ENCODE measurements around the gene C19orf25.
"Not testable (repeated sequence)": the region's sequence is repeated elsewhere in the genome, so short reads cannot be mapped to it uniquely, and the experiment has no call there.

C19orf25 gene

GRCh38 chr19:1511318-1512317, 32.6 kb upstream of the C19orf25 start:
- no peak for DNase-seq

DNA sequence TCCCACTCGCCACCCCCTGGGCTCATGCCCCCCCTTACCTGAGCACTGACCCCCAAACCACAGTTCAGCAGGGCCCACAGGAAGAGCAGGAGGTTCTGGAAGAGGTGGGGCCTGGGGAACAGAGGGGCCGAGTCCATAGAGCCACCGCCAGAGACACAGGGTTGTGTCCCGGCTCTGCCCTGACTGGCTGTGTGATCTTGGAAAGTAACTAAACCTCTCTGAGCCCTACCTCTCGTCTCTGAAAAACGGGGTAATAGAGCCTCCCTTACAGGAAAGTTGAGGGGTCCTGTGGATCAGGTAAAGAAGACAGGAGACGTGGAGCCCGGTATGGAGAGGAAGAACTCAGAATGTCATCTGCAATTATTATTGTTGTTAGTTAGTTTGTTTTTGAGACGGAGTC, 31.8 kb upstream of the C19orf25 start:
- no peak for DNase-seq

DNA sequence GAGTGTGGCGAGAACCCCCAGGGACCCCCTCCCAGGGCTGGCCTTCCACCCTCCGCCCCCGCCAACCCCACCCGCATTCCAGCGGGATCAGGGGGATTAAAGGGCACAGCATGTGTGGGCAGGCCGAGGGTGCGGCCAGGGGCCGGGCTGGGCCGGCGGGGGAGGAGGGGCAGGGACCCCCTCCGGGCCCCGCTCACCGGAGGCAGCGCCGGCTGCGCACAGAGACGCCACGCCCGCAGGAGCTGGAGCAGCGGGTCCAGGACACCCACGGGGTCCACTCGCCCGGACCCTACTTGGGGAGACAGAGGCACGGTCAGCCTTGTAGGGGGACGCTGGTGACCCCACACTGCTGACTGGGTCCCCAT, 31.4 kb upstream of the C19orf25 start:
- DNase-seq = no peak

DNA sequence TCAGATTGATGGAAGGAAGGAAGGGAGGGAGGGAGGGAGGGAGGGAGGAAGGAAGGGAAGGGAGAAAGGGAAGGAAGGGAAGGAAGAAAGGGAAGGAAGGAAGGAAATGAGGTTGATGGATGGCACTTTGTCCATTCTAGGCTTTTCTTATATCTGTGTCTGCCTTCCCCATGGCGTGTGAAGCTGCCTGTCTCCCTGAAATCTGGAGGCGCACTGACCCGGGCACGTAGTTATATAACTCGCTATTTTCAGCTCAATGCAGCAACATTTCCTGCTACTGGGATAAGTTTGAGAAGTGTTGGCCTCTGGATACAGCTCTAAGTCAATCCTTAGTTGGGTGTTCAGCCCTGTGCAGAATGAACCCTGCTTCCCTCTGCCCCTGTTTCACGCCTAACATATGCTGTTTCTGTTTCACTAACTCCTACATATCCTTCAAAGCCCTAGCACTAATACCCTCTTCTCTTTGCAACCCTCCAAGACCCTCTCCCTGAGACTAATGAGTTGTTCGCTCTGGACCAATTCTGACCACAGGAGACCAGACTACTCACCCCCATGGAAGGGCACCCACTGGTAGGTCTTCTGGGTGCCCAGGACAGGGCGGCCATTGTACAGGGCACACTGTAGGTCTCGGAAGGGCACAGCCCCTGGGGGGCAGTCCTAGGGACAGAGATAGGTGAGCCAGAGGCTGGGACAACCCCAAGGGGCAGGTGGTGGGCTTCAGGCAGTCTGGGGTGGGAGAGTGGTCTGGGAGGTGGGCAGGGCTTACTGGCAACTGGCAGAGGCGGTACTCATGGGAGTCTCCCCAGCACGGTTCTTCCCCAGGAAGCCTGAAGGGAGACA, 30.8 kb upstream of the C19orf25 start:
- no peak for DNase-seq

- DNase-seq = no peak
These were observed 29.5 kb upstream of the C19orf25 start for GRCh38 chr19:1508507-1508856.

DNA sequence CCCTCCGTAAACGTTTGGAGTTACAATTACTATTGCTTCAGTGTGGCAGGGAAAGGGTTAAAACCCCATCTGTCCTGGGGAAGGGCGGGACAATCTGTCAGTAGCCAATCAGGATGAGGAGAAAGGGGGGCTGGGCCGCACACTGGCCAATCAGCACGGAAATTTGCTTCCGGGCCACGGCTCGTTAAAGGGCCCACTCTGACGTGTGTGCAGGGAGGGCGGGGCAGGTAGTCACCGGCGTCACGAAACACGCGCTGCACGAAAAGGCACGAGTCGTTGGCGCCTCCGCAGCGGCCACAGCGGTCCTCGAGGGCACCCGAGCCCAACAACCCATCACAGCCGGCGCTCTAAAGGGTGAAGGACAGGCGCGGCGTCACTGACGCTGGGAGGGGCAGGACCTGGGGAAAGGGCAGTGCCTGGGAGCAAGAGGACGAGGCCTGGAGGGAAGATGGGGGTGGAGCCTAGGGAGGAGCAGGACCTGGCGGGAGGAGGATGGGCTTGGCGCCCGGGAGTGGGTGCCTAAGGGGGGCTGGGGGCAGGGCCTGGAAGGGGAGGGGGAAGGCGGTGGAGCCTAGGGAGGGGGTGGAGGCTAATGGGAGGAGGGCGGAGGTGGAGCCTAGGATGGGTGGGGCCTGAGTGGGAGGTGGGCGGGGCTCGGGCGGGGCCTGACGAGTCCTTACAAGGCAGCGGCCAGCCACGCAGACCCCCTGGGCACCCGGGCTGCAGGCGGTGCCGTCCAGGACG, 28.9 kb upstream of the C19orf25 start:
- DNase-seq = peak; percentile 89 to 93

DNA sequence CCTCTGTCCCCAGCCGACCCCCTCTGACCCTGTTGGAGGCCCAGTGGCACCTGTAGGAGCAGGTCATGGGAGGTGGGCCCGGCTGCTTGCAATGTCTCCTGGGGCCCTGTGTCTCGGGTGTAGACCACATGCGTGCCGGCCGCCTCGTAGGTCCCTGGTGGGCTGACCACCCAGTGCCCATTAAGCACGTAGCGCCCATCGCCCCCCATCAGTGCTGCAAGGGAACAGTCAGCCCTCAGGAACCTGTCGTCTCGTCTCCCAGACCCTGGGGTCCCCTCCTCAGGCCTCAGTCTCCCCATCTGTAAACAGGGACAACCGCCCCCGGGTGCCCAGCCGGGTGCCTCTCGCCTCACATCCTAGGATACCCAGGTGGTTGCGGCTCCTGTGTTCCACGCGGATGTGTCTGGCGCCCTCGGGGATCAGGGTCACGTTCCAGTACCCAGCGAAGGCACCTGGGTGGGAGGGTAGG, 28.2 kb upstream of the C19orf25 start:
- DNase-seq = no peak

- DNase-seq = no peak
These were observed 27.2 kb upstream of the C19orf25 start for GRCh38 chr19:1505991-1506881.

DNA sequence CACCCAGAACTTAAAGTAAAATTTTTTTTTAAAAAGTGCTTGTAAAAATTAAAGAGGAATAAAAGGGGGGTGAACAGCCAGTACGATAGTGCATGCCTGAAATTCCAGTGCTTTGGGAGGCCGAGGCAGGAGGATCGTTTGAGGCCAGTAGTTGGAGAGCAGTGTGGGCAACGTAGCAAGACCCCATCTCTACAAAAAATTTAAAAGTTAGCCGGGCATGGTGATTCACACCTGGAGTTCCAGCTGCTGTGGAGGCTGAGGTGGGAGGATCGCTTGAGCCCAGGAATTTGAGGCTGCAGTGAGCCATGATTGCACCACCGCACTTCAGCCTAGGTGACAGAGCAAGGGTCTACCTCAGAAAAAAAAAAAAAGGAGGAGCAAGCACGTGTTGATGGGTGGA, 26.0 kb upstream of the C19orf25 start:
- DNase-seq = no peak

GRCh38 chr19:1503925-1504773, 25.1 kb upstream of the C19orf25 start:
- no peak for DNase-seq

DNA sequence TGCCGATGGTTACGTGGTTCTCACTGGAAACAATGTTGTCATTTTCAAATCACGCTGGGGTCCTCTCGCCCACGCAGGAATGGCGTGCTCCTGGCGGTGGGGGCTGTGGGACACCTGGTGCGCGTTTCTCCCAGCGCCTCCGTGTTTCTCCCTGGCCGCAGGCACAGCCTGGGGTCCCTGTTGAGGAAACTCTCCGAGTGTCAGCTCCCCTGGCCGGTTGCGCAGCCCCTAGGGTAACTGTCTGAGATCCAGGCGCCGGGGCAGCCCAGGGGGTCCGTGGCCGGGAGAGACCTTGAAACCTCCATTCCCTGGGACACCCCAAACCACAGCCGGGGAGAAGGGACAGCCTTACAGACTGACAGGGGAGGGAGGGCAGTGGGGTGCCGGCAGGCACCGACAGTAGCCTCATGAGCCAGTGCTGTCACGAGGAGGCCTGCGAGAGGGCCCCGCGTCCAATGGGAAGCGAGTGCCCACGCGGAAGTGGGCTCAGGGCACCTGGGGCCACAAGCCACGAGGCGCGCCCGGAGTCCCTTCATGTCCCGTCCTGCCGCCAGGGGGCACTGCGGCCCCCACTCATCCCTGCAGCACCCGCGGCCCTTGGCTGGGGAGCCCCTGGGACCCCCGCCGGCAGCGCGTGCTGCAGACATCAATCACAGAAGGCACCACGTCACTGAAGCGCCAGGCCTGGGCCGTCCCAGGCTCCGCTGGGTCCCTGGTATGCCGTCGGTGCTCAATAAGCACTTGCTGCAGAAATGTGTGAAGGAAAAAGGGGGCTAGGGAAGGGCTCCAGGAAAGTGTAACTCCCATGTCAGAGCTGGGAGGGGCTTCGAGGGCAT, 24.3 kb upstream of the C19orf25 start:
- DNase-seq = peak; percentile 78 to 82

DNA sequence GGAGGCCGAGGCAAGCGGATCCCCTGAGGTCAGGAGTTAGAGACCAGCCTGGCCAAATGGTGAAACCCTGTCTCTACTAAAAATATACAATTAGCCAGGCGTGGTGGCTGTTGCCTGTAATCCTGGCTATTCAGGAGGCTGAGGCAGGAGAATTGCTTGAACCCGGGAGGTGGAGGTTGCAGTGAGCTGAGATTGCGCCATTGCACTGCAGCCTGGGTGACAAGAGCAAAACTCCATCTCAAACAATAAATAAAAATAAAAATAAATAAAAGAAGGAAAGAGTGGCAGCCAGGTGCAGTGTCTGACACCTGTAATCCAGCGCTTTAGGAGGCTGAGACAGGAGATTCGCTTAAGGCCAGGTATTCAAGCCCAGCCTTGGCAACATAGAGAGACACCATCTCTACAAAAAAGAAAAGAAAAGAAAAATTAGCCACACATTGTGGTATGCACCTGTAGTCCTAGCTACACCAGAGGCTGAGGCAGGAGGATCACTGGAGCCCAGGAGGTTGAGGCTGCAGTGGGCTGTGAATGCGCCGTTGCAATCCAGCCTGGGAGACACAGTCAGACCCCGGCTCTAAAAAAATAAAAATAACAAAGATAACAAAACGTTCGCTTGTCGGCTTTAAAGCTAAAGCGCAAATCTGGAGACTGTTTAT, 23.5 kb upstream of the C19orf25 start:
- DNase-seq = no peak

- no peak for DNase-seq
These were observed 22.2 kb upstream of the C19orf25 start for GRCh38 chr19:1501200-1501595.

GRCh38 chr19:1499231-1499630, 20.2 kb upstream of the C19orf25 start:
- DNase-seq = not testable (repeated sequence)

DNA sequence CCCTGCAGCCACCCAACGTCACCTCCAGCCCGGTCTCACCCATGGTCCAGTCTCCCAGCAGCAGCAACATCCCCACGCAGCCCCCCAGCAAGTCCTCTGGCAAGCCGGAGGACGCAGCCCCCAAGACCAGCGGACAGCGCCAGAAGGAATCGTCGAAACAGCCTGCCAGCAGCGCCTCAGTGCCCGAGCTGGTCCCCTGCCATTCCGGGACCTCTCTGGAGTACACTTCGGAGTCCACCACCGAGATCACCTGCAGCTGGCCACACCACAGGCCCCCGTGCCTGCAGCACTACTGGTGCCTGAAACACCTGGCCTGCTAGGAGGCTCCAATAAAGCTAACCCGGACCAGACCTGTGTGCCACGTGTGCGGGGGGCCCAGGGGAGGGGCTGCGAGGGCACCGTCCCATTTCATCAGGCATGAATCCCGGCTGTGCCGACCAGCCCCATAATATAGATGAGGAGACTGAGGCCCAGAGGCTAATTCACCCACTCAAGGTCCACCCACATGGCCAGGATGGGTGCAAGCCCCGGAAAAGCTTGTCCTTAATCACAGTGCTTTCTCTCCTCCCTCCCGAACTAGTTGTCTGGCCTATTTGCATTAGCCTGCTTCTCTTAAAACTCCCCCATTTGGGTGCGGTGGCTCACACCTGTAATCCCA, 18.7 kb upstream of the C19orf25 start:
- DNase-seq = no peak

DNA sequence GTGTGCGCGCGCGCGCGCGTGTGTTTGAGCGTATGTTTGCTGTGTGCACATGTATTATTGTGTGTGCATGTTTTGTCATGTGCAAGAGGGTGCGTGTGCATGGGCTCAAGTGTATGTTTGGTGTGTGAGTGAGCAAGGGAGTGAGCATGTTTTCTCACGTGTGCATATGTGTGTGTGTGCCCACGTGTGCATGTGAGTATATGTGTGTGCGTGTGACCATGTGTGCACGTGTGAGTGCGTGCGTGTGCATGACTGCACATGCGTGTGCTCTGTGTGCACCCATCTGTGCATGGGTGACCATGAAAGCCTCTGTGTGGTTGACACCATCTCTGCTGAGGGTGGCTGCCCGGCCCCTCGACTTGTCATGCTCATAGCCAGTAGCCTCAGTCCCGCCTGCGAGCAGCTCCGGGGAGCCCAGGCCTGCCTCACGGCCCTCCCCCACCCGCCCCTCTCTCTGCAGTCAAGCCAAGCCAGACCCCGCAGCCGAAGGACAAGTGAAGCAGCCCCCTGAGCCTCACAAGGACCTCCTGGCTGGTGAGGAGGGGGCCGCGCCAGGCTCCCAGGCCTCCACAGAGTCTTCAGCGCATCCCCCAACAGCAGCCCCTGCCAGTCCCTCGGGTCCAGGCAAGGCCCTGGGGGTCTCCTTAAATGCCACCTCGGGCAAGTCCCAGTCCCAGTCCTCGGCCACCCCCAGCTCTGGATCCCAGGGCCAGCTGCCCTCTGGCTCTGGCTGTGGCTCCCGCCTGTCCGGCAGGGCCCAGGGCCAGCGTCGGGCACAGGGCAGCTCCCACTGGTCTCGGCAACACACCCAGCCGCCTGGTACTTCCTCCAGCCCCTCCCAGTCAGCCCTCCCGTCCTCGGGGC, 17.9 kb upstream of the C19orf25 start:
- DNase-seq = no peak

DNA sequence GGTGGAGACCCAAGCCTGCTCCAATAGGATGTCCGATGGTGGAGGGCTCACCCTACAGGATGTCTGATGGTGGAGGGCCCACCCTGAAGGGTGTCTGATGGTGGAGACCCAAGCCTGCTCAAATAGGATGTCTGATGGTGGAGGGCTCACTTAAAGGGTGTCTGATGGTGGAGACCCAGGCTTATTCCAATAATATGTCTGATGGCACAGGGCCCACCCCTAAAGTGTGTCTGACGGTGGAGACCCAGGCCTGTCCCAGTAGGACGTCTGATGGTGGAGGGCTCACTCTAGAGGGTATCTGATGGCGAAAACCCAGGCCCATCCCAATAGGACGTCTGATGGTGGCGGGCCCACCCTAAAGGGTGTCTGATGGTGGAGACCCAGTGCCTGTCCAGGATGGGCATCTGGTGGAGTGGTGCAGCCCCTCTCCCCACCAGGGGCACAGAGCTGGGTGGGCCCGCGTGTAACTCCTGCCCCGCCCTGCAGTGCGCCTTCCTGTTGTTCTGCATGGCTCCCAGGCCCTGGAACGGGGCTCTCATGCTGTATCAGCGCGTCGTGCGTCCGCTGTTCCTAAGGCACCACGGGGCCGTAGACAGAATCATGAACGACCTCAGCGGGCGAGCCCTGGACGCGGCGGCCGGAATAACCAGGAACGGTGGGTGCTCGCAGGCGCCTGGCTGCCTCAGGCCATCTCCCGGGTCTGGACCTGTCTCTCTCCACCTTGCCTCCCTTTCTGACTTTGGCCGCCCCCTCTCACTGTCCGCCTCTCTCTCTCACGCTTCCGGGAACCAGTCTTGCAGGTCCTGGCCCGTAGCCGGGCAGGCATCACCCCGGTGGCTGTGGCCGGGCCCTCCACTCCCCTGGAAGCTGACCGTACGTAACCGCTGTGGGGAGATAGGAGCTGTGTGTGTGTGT, 17.0 kb upstream of the C19orf25 start:
- no peak for DNase-seq

All from activated CD4-positive, alpha-beta T cell treated with anti-CD3 and anti-CD28 coated beads, Interleukin-2, amount 50 U/mL, for 48 hours (primary cell).